HG02678 (cell line): Measurements from ENCODE around the gene PDZD4.

Source experiments
- ATAC-seq: cut with Tn5 transposase; IDR thresholded peaks from one replicate; pipeline ENCODE4 v1.9.1; 2021; ENCODE audit warnings: mild to moderate bottlenecking, moderate library complexity; ENCODE audit not compliant: unreplicated experiment

Gene PDZD4, protein sequence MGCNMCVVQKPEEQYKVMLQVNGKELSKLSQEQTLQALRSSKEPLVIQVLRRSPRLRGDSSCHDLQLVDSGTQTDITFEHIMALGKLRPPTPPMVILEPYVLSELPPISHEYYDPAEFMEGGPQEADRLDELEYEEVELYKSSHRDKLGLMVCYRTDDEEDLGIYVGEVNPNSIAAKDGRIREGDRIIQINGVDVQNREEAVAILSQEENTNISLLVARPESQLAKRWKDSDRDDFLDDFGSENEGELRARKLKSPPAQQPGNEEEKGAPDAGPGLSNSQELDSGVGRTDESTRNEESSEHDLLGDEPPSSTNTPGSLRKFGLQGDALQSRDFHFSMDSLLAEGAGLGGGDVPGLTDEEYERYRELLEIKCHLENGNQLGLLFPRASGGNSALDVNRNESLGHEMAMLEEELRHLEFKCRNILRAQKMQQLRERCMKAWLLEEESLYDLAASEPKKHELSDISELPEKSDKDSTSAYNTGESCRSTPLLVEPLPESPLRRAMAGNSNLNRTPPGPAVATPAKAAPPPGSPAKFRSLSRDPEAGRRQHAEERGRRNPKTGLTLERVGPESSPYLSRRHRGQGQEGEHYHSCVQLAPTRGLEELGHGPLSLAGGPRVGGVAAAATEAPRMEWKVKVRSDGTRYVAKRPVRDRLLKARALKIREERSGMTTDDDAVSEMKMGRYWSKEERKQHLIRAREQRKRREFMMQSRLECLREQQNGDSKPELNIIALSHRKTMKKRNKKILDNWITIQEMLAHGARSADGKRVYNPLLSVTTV

DNA sequence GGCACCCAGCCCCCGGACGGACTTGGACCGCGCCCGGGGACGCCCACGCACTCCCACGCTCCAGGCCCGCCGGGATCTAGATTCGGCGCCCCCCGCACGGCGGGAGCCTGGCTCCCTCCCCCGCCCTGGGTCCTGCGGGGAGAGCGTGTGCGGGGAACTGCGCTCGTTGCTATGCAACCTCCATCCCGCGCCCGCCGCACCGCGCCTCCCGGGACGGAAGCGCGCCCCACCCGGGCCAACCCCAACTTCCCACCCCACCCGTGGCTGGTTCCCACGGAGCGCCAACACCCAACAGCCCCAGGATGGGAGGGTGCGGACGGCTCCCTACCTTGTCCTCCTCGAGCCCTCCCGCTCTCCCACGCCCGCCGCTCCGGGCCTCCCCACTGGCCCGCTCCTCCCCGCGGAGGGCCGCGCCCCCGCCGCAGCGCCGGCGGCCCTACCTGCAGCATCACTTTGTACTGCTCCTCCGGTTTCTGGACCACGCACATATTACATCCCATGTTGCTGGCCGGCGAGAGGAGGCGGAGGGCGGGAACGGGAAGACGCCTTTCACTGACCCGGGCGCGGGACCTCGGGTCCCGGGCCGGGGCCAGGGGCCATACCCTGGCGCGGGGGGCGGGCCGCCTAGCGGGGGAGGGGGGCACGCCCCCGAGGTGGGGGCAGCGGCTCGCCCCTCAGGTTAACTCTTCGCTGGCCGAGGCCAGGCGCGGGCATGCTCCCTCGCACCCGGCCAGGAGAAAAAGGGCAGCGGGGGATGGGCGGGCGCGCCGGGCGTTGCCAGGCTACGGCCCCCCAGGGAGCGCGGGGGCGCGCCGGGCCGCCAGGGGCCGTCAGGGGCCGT, at the start of gene PDZD4:
Gene PDZD4, minus strand, starts transcription at position 746 of the 841 bp plus-strand sequence. Its CDS starts 246 bp downstream, at position 500.
- ATAC-seq = no peak

DNA sequence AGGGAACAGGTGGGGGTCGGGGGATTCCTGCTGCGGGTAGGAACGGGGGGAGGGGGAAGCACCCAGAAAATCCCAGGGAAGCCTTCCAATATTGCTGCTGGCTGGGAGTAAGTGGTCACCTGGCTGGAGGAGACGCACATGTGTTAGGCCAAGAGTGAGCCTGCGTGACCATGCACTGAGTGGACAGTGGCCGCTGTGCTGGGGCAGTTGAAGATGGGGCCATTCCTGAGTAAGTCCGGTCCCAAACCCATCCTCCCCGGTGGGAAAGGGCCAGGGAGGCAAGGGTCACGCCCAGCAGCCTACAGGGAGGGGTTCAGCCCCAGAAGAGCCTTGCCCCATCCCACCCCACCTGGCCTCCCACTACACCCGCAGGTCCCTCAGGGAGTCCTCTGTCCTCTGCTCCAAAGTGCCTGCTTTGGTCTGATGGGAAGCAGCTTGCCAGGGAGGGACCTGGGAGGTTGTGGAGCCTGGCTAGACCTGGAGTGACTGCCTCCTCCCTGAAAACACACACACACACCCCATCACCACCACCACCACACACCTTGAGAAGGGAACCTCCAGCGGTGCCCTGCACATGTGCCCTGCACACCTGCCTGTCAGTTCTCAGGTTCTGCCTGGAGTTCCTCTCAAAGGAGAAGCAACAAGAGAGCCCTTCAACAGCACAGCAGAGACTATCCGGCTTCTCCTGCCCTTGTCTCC, 49.5 kb upstream of the PDZD4 start:
- ATAC-seq = no peak

DNA sequence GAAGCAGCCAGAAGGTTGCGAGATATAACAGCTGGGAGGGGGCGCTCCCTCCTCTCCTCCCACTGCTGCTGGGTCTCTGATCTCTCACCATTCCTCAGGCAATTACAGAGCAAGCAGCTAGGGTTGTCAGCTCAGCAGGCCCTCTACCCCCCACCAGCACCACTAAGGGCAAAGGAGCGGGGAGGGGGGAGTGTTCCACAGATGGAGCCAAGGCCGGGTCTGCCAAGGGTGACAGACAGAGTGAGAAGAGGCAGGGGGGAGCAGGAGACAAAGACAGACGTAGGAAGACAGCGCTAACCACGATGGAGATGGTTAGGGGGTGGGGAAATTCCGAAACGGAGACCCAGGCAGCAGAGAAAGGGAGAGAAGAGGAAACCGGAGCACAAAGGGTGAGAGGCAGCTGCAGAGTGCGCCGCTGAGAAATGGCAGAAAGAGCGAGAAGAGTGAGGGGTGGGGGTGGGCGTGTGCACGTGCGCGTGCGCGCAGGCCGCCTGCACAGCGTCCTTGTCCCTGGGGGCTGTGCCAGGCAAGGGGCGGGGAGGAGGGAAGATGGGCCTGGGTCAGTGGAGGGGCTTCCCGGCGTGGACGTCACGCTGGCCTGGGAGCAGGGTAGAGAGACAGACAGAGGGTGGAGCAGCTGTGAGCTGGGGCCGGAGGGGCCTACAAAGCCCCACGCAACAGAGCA, 48.8 kb upstream of the PDZD4 start:
- no peak for ATAC-seq

DNA sequence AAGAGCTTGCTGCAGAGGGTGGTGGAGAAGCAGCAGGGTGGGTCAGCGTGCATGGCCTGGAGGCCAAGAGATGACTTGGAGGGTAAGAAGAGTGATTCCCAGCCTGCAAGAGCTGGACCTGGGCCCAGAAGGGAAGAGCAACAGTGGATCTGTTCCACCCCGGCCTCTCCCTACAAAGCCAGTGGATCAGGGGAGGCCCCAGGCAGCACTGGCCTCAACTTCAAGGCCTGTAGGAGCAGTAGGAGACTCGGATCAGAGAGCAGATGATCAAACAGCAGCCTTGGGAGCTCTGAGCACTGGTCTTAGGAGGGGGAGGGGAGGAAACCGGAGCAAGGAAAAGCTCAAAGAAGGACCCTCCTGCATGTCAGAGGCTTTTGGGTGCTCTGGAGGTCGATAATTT, 48.0 kb upstream of the PDZD4 start:
- no peak for ATAC-seq

DNA sequence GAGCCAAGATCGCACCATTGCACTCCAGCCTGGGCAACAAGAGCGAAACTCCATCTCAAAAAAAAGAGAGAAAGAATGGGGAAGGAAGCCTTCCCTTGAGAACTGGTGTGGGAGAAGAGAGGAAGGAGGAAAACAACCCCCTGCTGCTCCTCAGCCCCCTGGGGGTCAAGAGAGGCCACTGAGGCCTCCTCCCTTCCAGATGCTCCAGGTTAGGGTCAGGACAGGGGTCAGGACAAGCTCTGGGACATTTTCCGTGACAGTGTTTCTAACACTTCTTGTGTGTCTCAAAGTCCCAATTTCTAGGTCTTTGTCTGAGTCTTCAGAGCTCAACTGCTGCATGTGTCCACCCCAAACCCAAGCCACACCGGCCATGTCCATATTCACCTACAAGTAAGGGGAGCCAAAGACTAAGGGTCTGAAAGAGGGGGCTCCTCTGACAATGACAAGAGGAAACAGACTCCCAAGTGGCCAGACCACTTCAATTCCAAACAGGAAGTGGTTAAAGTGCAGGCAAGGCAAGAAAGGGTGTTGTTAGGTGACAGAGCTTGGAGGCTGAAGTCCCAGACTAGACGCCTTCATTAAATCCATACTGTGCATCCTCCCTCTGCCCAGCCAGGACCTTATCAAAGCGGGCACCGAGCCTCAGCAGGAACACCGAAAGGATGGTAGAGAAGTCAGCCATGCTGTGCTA, 47.4 kb upstream of the PDZD4 start:
- ATAC-seq = no peak

DNA sequence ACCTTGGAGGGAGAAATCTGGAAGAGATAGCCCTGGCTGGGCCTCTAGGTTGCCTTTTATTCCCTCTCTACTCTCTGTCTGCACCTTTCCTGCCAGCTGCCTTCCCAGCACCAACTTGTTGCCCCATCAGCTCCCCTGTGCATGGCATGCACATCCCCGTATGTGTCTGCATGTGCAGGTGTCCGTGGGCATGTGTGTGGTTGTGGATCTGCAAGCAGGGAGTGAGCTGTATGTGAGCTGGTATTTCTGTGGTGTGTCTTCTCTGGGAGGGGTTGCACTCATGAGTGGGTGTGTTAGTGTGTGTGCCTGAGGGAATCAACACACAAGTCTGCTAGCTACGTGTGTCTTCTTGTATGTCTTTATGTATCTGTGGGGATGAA, 45.8 kb upstream of the PDZD4 start:
- no peak for ATAC-seq

DNA sequence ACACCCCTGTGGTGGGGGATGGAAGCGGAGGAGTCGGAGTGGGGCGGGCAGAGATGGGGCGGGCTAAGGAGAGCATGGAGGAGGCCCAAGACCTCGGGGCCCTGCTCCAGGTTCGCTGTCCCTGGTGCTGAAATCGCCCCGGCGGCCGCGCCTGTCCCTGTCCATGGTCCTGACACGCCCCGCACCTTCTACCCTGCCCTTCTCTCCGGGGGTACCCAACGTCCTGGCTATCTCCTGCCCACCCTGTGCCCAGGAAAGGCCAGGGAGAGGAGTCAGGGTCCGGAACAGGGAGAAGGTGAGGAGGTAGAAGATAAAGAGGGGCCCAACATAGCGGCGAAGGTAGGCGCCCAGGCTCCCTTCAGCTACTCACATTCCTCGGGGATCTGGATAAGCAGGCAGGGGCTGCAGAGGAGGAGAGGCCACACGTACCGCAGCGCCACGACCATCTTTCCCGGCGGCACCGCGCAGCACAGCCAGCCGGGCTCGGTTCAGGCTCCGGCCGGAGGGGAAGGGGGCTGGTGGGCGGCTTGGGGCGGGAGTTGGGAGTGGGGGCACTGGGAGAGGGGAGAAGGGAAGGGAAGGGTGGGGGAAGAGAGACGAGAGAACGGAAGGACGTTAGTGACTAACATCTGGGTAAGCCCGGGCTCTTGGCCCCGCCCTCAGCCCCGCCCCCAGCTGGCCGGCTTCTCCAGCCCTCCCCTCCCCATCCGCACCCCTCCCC, 45.2 kb upstream of the PDZD4 start:
- no peak for ATAC-seq

DNA sequence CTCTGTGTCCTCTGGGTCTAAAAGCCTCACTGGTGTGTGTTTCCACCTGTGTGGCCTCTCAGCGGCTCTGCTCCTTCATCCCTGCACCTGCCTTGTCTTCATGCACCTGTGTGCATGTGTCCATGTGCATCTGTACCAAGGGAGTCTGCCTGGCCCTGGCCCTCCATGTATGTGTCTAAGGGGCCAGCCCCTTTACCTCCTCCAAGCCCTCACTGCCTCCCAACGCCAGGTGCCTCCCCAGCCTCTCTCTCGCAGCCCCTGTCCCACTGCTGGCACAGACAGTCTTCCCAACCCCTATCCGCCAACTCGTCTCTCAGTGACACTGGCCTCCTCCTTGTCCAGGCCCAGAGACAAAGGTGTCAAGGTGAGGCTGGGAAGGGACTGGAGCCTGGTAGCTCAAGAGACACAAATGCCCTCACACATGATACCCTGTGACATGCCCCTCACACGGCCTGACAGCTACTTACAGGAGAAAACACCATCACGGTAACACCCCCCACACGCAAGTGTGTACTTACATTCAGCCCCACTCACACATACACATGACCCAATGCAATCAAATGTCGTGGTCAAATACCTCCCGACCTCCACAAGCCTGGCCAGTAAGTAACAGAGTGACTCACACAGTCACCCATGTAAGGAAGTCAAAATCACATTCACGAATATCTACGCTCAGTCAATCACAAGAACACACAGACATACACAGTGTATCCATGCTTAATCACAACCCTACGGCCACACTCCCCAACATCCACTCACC, 44.2 kb upstream of the PDZD4 start:
- ATAC-seq = no peak

DNA sequence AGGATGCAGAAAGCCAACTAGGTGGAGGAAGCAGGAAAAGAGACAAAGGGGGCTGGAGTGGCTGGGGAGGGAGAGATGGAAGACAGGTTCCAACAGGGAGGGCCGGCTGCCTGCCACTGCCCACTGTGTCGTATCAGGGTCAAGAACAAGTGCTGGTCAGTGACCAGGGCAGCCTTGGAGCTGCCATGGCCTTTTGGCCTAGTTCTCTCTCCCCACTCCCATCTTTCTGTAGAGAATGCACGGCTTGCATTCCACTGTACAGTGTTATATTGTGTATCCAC, 43.7 kb upstream of the PDZD4 start:
- ATAC-seq = no peak

DNA sequence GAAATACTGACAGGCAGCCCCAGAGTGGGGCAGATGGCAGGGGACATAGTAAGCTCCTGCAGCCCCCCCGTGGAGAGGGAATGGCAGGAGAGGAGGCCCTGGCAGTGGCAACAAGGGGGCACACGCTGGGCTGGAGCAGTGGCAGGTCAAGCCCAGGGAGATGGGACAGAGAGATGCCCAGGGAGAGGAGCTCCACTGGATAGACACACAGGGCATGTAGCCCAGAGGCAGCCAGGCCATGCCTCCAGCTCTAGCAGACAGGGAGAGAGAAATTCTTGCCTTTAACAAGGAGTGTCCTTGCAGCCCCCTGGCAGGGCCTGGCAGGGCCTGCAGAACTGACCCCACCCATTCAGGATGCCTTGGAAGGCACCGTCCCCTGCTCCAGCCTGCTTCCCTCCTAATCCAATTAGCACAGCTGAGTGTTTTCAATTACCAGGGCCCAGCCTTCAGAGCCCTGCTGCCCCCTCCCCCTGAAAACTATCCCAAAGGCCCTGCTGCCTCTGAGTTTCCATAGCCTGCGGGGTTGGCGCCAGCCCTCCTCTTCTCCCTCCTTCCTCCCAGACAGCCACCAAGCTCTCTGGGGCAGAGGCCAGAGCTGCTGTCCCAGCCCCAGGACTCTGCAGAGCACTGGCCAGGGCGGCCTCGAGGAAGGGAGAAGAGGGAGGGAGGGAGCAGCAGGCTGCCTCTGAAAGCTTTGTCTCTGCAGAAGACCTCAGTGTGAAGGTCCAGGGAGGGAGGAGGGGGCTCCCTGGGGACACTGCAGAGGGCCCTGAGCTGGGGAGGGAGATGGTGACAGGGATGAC, 43.1 kb upstream of the PDZD4 start:
- ATAC-seq = no peak

DNA sequence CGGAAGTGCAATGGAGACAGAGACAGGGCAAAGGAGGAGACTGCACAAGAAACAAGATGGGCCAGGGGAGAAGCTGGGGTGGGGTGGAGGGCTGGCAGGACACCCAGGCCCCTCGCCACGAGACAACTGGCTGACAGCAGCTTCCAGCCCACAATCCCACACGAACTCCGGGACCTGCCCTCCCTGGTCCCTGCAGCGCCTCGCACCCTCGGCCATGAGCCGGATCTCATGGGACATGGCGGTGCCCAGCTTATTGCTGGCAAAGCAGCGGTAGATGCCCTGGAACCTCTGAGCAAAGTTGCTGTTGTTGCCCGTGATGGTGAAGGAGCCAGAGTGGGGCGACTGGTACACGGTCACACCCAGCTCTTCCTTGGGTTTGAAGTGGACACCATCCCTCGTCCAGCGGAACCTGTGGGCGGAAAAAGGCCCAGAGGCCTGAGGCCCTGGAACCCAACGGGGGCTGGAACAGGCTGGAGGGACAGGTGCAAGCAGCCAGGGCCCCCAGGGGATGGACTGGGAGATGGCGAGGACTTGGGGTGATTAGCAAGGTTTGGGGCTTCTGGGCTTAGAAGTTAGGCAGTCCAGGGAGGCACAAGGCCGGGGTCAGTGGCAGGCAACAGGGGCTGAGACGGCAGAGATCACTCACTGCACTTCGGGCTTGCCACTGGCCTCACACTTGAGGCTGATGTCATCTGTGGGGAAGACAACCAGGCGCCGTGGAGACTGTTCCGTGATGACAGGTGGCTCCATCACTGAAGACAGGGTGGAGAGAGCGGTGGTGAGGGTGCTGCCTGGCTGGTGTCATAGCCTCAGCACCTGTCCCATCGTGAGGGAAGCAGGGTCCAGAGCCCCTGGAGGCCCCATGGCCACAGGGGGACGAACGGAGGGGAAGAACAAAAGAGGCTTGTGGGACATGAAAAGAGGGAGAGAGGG, 41.9 kb upstream of the PDZD4 start:
- ATAC-seq = no peak

DNA sequence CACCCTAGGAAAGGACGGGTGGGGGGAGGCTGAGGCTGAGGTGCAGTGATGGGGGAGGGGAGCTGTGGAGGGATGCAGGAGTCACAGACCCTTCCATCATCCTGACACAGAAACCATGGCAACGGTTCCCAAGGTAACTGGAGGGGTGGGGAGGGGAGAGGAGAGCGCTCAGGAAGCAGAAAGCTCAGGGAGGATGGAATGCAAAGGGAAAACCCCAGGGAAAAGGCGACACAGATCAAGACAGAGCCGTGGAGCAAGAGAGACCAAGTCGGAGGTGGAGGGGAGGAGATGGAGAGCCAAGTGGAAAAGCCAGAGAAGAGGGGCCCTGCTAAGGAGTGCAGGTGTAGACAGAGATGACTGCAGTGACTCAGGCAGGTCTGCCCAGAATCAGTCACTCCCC, 41.1 kb upstream of the PDZD4 start:
- no peak for ATAC-seq

DNA sequence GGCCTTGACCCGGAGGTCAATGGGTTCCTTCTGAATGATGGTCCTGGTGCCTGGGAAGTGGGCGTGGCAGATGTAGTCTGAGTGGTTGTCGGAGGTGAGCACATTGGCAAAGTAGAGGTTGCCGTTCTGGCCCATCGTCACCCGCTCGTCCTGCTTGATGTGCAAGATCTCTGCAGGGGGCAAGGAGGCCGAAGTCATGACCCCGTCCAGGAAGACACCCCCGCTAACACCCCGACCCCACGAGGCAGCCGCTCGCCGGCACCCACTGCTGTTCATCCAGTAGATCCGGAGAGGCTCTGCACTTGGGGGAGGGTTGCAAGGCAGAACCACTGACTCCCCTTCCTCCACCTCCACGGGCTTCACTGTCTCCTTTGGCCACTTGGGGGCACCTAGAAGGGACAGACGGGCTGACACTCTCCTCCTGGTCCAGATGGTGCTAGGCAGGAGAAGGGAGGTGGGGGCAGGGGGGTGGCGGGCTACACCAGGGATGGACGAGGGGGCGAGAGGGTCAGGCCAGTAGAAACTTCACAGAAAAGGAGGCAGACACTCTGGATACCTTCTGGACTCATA, 40.5 kb upstream of the PDZD4 start:
- no peak for ATAC-seq

DNA sequence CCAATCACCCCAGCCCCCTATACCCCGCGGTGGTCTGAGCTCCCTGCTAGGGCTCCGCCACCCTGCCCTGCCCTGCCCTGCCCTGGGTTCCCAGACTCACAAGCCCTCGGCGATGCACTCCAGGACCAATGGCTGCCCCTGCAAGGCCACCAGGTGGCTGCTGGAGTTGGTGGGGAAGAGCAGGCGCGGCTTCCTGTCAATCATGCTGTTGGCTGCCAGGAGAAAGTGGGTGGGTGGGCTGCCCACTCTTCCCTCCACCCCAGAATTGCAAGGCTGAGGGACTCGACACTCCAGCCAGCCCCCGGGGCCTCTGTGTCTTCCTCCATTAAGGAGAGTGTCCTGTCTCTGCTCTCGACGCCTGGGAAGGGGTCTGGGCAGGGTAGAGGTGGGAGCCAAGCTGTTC, 39.9 kb upstream of the PDZD4 start:
- no peak for ATAC-seq

DNA sequence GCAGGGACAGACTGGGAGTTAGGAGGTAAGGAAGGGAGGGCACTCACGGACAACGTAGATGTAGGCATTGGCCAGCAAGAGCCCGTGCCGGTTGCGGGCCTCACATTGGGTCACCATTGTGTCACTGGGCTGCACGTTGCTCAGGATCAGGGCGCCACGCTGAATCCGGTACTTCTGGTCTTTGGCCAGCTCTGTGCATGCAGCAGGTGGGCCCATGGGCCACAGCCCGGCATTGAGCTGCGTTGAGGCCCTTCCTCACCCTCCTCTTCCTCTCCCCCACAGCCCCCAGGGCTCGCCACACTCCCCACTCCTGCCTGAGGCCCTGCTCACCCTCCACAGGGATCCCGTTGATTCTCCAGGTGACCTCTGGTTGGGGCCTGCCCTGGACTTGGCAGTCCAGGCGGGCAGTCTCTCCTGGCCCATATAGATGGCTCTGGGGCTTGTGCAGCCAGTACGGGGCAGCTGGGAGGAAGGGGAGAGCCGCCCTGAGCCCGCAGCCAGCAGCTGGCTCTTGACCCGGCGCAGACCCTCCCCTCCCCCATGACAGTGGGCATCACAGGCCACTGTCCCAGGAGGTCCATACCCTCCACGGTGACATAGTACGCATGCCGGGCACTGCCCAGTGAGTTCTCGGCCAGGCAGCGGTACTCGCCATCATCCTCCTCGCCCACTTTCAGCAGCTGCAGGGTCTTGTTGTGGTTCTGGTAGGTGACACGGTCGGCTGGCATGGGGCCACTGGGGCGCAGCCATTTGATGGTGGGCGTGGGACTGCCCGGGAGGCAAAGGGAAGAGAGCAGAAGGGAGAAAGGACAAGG, 39.3 kb upstream of the PDZD4 start:
- ATAC-seq = no peak
